Measurements from ENCODE around the gene RPN1.
"Not testable (repeated sequence)": the region's sequence is repeated elsewhere in the genome, so short reads cannot be mapped to it uniquely, and the experiment has no call there.

RPN1 gene

GRCh38 chr3:128667641-128668040, 17.0 kb upstream of the RPN1 start:
- ATAC-seq, result no peak
- H3K4me3 Mint-ChIP-seq, result no peak overlapping the region
- H3K27ac Mint-ChIP-seq, result no peak overlapping the region
- H3K27me3 Mint-ChIP-seq, result no peaks in the 10 kb centered on the region
- no peak for DNase-seq
- H3K9me3 Mint-ChIP-seq, result no peaks in the 10 kb centered on the region
- peaks cover 2% of the 10 kb centered on the region for H3K36me3 Mint-ChIP-seq (ENCODE audit: low read depth)
- peaks cover 1% of the 10 kb centered on the region for H3K4me1 Mint-ChIP-seq

DNA sequence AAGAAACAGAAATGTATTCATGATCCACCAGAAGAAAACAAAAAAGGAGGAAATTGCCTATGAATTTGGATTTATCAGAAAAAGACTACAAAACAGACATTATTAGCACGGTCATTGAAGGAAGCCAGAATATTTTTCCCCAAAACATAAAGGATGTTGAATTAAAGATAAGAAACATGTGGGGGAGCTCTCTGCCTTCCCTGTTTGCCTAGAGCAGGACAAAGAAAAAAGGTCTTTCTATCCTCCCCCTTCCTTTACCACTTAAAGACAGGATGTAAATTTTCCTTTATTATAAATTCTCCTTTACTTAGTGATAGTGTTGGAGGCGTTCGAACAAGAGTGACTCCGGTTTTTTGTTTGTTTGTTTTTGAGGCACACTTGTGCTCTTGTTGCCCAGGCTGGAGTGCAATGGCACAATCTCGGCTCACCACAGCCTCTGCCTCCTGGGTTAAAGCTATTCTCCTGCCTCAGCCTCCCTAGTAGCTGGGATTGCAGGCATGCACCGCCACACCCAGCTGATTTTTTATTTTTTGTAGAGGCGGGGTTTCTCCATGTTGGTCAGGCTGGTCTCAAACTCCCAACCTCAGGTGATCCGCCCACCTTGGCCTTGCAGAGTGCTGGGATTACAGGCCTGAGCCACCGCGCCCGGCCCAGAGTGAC, 14.9 kb upstream of the RPN1 start:
- Mint-ChIP-seq H3K4me3 (no peak overlapping the region), H3K9me3 (no peaks in the 10 kb centered on the region), H3K27me3 (no peaks in the 10 kb centered on the region), H3K36me3 (ENCODE audit: low read depth) (no peaks in the 10 kb centered on the region), H3K4me1 (no peaks in the 10 kb centered on the region), H3K27ac (no peak overlapping the region)
- DNase-seq (no peak), ATAC-seq (no peak)

DNA sequence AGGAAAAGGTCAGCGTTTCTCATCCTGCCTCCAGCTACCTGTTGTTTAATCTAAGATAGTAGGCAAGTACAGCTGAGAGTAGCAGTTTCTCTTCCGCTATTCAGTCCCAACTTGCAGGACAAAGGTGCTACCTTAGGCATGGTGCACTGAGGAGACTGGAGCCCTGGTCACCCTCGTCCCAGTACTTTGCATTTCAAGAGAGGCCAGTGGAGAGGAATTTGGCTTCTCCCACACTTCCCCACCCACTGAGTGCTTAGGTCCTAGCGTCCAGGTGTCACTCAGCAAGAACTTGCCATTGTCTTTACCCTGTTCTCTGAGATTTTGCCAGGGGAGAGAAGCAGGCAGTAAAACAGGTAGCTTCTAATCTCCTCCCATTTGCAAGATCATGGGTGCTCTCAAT, 12.5 kb upstream of the RPN1 start:
- Mint-ChIP-seq H3K4me3 (no peak overlapping the region), H3K36me3 (ENCODE audit: low read depth) (no peaks in the 10 kb centered on the region)

GRCh38 chr3:128655531-128655930, 4.9 kb upstream of the RPN1 start:
- DNase-seq (no peak), ATAC-seq (no peak)
- peaks cover 11% of the 10 kb centered on the region for H3K4me1 Mint-ChIP-seq
- no peak overlapping the region for H3K4me3 Mint-ChIP-seq
- no peaks in the 10 kb centered on the region for H3K36me3 Mint-ChIP-seq (ENCODE audit: low read depth)
- no peak overlapping the region for H3K27ac Mint-ChIP-seq
- no peaks in the 10 kb centered on the region for H3K27me3 Mint-ChIP-seq
- no peaks in the 10 kb centered on the region for H3K9me3 Mint-ChIP-seq

More for the DNA sequence above, 12.5 kb upstream of the RPN1 start:
- Mint-ChIP-seq H3K9me3 (no peaks in the 10 kb centered on the region), H3K4me1 (no peaks in the 10 kb centered on the region), H3K27ac (no peak overlapping the region), H3K27me3 (no peaks in the 10 kb centered on the region)
- DNase-seq (no peak), ATAC-seq (no peak)

- peaks cover 16% of the 10 kb centered on the region for H3K4me1 Mint-ChIP-seq
Measured at GRCh38 chr3:128653993-128654805, 3.6 kb upstream of the RPN1 start.

GRCh38 chr3:128653383-128653992, 2.9 kb upstream of the RPN1 start:
- peak; percentile 55 for DNase-seq
- peaks cover 11% of the 10 kb centered on the region for H3K36me3 Mint-ChIP-seq (ENCODE audit: low read depth)

More at GRCh38 chr3:128653993-128654805, 3.6 kb upstream of the RPN1 start:
- ATAC-seq; DNase-seq; H3K27ac Mint-ChIP-seq; H3K27me3 Mint-ChIP-seq; H3K9me3 Mint-ChIP-seq; H3K36me3 Mint-ChIP-seq (ENCODE audit: low read depth): not testable (repeated sequence)
- peak overlapping the region; percentile 80 for H3K4me3 Mint-ChIP-seq

DNA sequence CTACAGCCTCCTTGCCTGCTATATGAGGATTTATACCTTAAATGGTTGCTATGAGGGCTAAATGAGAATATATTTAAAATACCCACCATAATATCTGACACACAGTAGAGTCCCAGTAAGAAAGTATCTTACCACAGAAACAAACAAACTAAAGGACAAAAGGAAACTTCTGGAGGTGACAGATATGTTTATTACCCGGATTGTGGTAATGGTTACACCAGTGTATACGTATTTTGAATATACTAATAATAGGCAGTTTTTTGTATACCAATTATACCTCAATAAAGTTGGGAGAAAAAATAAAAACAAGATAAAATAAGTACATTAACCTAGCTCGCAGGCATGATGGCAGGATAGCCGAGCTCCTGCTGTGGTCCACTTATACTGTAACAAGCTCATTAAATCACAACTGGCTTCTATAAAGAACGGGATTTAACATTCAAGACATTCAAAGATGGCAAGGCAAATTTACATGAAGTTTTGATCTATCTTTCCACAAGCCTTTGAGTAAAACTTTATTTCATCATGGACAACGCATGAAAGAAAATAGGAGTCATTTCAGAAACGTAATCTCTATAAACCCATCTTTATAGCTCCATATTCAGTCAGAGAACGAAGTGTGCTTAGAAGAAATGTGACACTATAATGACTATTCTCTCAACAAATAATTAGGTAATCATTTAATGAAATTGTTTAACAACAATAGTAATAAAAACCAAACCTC, 1.5 kb downstream of the RPN1 start:
- Mint-ChIP-seq H3K4me3 (peak overlapping the region; percentile 92), H3K27me3 (no peaks in the 10 kb centered on the region), H3K36me3 (ENCODE audit: low read depth) (peaks cover 34% of the 10 kb centered on the region), H3K27ac (peak overlapping the region; percentile 91), H3K4me1 (peaks cover 44% of the 10 kb centered on the region), H3K9me3 (no peaks in the 10 kb centered on the region)
- ATAC-seq (no peak), DNase-seq (no peak)

More at GRCh38 chr3:128653383-128653992, 2.9 kb upstream of the RPN1 start:
- Mint-ChIP-seq H3K4me3 (peak overlapping the region; percentile 80), H3K4me1 (peaks cover 23% of the 10 kb centered on the region)
- H3K9me3 Mint-ChIP-seq, H3K27ac Mint-ChIP-seq, H3K27me3 Mint-ChIP-seq, ATAC-seq: not testable (repeated sequence)

- ATAC-seq (no peak), DNase-seq (no peak)
- Mint-ChIP-seq H3K4me3 (peak overlapping the region; percentile 92), H3K36me3 (ENCODE audit: low read depth) (peaks cover 38% of the 10 kb centered on the region), H3K27ac (peak overlapping the region; percentile 91), H3K27me3 (no peaks in the 10 kb centered on the region), H3K4me1 (peaks cover 38% of the 10 kb centered on the region), H3K9me3 (no peaks in the 10 kb centered on the region)
Measured at GRCh38 chr3:128648402-128648801, 2.2 kb downstream of the RPN1 start.

DNA sequence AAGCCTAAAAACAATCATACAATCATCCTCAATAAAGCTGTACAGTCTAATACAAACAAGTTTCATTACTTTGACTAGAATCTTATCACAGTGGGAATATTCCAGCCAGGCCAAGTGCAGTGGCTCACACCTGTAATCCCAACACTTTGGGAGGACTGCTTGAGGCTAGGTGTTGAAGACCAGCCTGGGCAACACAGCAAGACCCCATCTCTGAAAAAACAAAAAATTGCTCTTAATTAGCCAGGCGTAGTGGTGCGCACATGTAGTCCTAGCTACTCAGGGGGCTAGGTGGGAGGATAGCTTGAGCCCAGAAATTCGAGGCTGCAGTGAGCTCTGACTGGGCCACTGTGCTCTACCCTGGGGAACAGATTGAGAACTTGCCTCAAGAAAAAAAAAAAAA, 3.3 kb downstream of the RPN1 start:
- no peak for ATAC-seq
- Mint-ChIP-seq H3K27ac (peak overlapping the region; percentile 5), H3K27me3 (no peaks in the 10 kb centered on the region), H3K36me3 (ENCODE audit: low read depth) (peaks cover 47% of the 10 kb centered on the region), H3K4me3 (no peak overlapping the region), H3K4me1 (peaks cover 41% of the 10 kb centered on the region), H3K9me3 (no peaks in the 10 kb centered on the region)
- DNase-seq, result no peak

DNA sequence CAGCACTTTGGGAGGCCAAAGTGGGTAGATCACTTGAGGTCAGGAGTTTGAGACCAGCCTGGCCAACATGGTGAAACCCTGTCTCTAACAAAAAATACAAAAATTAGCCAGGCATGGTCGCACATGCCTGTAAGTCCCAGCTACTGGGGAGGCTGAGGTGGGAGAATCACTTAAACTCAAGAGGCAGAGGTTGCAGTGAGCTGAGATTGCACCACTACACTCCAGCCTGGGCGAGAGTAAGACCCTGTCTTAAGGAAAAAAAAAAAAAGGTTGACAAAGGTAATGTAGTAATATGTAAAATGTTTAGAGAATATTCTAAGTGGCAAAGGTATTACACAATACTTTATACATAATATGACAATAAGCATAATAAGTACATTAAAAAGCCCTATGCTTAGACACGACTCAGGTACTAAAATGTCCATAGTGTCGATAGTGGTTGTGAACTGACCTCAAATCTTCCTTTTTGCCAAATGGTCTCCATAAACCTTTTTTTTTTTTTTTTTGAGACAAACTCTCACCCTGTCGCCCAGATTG, 16.5 kb downstream of the RPN1 start:
- Mint-ChIP-seq H3K9me3 (no peaks in the 10 kb centered on the region), H3K27ac (no peak overlapping the region), H3K36me3 (ENCODE audit: low read depth) (peaks cover 49% of the 10 kb centered on the region), H3K27me3 (no peaks in the 10 kb centered on the region), H3K4me1 (peaks cover 6% of the 10 kb centered on the region), H3K4me3 (no peak overlapping the region)
- ATAC-seq (no peak), DNase-seq (no peak)

GRCh38 chr3:128632301-128632700, 18.3 kb downstream of the RPN1 start:
- ATAC-seq (no peak), DNase-seq (no peak)
- no peaks in the 10 kb centered on the region for H3K27me3 Mint-ChIP-seq
- H3K4me1 Mint-ChIP-seq, result peaks cover 6% of the 10 kb centered on the region
- no peak overlapping the region for H3K4me3 Mint-ChIP-seq
- no peaks in the 10 kb centered on the region for H3K9me3 Mint-ChIP-seq
- H3K27ac Mint-ChIP-seq, result no peak overlapping the region
- H3K36me3 Mint-ChIP-seq (ENCODE audit: low read depth), result peaks cover 46% of the 10 kb centered on the region

GRCh38 chr3:128629936-128630335, 20.7 kb downstream of the RPN1 start:
- DNase-seq, result no peak
- Mint-ChIP-seq H3K27me3 (no peaks in the 10 kb centered on the region), H3K36me3 (ENCODE audit: low read depth) (peaks cover 63% of the 10 kb centered on the region), H3K4me3 (no peak overlapping the region), H3K4me1 (peaks cover 4% of the 10 kb centered on the region), H3K9me3 (no peaks in the 10 kb centered on the region), H3K27ac (no peak overlapping the region)
- no peak for ATAC-seq

GRCh38 chr3:128625409-128625945, 25.1 kb downstream of the RPN1 start:
- H3K27me3 Mint-ChIP-seq, result no peaks in the 10 kb centered on the region
- no peak overlapping the region for H3K4me3 Mint-ChIP-seq
- no peak for ATAC-seq
- peak overlapping the region; percentile 61 for H3K27ac Mint-ChIP-seq
- H3K4me1 Mint-ChIP-seq, result peaks cover 10% of the 10 kb centered on the region
- peaks cover 72% of the 10 kb centered on the region for H3K36me3 Mint-ChIP-seq (ENCODE audit: low read depth)
- no peak for DNase-seq
- no peaks in the 10 kb centered on the region for H3K9me3 Mint-ChIP-seq

- H3K4me3 Mint-ChIP-seq, result no peak overlapping the region
- peak overlapping the region; percentile 61 for H3K27ac Mint-ChIP-seq
- ATAC-seq (no peak), DNase-seq (no peak)
- H3K9me3 Mint-ChIP-seq, result no peaks in the 10 kb centered on the region
- no peaks in the 10 kb centered on the region for H3K27me3 Mint-ChIP-seq
- H3K36me3 Mint-ChIP-seq (ENCODE audit: low read depth), result peaks cover 71% of the 10 kb centered on the region
- H3K4me1 Mint-ChIP-seq, result peaks cover 17% of the 10 kb centered on the region
Measured at GRCh38 chr3:128624526-128625138, 26.0 kb downstream of the RPN1 start.
